BE2C (cell line): Measurements from ENCODE around the gene GEMIN2.

Experiments
- DNase-seq: peaks from one replicate; pipeline ENCODE4 v3.0.0-alpha.2; 2020
- H3K27me3 ChIP-seq: fragments of 250-450 bp; sonication (Bioruptor Pico); 2 replicates; pipeline ENCODE4 v1.5.1; 2020; ENCODE audit warnings: mild to moderate bottlenecking
- H3K36me3 ChIP-seq: fragments of 250-450 bp; sonication (Bioruptor Pico); 2 replicates; pipeline ENCODE4 v1.5.1; 2020; ENCODE audit warnings: mild to moderate bottlenecking
- H3K4me1 ChIP-seq: fragments of 250-450 bp; sonication (Bioruptor Pico); 2 replicates; pipeline ENCODE4 v1.5.1; 2020
- H3K4me3 ChIP-seq: 2 replicates; pipeline ENCODE4 v1.5.1; 2011; ENCODE audit warnings: low read depth, low read length
- H3K9me3 ChIP-seq: fragments of 250-450 bp; sonication (Bioruptor Pico); 2 replicates; pipeline ENCODE4 v1.5.1; 2020
- CTCF ChIP-seq: IDR thresholded peaks from 2 replicates; pipeline ENCODE4 v1.5.1; 2012; ENCODE audit warnings: mild to moderate bottlenecking, low read depth, low read length

The GEMIN2 gene

DNA sequence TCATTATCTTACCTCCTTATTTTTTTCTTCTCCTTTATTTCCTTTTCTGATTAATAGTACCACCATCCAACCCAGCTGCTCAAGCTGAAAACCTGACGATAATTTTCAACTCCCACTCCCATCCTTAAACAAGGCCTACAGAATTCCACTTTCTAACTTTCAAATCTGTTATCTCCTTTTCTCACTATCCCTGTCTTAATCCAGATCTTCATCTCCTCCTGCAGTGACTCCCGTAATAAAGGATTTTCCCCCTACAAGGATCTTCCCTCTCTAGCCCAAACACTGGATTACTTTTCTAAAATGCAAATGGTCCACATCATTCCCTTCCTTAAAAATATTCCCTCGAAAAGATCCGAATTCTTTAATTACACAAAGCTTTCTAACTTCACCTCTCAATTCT, 54.5 kb downstream of the GEMIN2 start:
- peak overlapping the region; percentile 99 for H3K4me3 ChIP-seq
- no peaks in the 10 kb centered on the region for H3K9me3 ChIP-seq
- no peaks in the 10 kb centered on the region for H3K27me3 ChIP-seq
- no peak for TF ChIP-seq CTCF
- DNase-seq: no peak
- no peaks in the 10 kb centered on the region for H3K4me1 ChIP-seq
- H3K36me3 ChIP-seq: no peaks in the 10 kb centered on the region

DNA sequence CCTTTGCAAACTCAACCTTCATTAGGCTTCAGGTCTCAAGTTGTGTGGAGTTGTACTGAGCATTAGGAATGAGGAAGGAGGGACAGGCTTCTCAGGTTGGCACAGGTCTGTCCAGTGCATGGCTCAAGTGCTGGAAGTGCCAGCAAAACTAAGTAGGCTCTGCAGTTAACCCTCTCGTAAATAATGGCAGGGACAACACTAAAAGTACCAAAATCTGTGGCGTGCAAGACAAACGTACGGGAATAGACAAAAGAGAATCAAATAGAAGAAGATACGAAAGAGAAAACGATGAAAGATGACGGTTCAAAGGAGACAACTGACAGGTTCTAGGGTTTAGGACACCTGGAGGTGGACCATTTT, 55.4 kb downstream of the GEMIN2 start:
- Histone ChIP-seq H3K9me3 (no peaks in the 10 kb centered on the region), H3K4me3 (peak overlapping the region; percentile 99), H3K27me3 (no peaks in the 10 kb centered on the region), H3K4me1 (no peaks in the 10 kb centered on the region), H3K36me3 (no peaks in the 10 kb centered on the region)
- TF ChIP-seq CTCF: no peak
- DNase-seq: no peak

DNA sequence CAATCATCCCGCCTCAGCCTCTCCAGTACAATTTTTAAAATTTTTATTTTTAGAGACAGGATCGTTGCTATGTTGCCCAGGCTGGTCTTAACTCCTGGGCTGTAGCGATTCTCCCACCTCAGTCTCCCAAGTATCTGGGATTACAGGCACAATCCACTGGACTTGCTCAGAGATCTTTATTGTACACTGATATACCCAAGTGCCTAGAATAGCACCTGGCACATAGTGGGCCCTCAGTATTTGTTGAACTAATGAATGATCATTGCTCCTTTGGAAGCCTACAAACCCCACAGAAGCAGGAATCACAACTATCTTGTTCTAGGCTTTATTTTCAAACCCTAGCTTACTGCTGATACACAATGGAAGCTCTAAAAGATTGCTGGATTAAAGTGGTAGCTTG, 59.1 kb downstream of the GEMIN2 start:
- no peaks in the 10 kb centered on the region for H3K27me3 ChIP-seq
- no peak overlapping the region for H3K4me3 ChIP-seq
- H3K4me1 ChIP-seq: no peaks in the 10 kb centered on the region
- peaks cover 24% of the 10 kb centered on the region for H3K36me3 ChIP-seq
- TF ChIP-seq CTCF: no peak
- H3K9me3 ChIP-seq: no peaks in the 10 kb centered on the region
- no peak for DNase-seq

GRCh38 chr14:39174560-39175444, 60.7 kb downstream of the GEMIN2 start, which contains the start of gene PNN:
PNN (plus strand) TSS chr14:39175254; CDS start chr14:39175280, 26 bp downstream.
- peak; percentile 97 for DNase-seq
- H3K4me1 ChIP-seq: no peaks in the 10 kb centered on the region
- H3K27me3 ChIP-seq: no peaks in the 10 kb centered on the region
- H3K4me3 ChIP-seq: peak within 1 kb of the TSS; percentile 96
- TF ChIP-seq CTCF: no peak
- peaks cover 38% of the 10 kb centered on the region for H3K36me3 ChIP-seq
- H3K9me3 ChIP-seq: no peaks in the 10 kb centered on the region

DNA sequence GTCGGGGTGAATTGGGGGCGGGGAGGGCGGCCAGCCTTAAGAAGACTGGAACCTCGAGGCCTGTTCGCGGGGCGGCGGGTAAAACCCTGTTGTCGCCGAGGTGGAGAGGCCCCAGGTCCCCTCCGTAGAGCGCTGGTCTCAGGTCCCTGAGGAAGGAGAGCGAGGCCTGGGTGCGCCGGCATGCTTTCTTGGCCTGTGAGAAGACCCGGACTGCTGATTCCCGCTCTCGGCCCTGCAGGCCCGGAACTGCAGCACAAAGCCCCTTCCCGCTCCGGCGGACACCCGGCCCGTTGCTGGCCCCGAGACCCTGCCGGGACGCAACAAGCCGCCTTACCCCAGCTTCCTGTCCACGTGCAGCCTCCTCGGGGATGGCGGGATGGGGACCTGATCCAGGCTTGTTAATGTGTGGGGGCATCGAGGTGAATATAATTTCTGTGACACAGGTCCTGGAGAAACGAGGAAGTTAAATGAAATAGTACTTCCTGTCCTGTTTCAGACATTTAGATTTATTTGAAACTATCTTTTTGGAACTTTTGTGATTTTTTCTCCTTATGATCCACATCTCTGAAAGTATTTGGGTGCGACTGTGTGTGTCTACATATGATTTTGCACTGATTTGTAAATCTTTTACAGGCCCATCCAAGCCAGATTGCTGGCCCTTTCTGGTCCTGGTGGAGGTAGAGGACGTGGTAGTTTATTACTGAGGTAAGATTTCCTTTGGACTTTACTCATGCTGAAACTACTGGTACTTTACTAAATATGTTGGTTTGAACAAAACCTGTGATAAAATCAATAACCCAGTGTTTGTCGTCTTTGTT, 61.5 kb downstream of the GEMIN2 start:
- Histone ChIP-seq H3K4me1 (no peaks in the 10 kb centered on the region), H3K27me3 (no peaks in the 10 kb centered on the region), H3K4me3 (peak overlapping the region; percentile 96), H3K36me3 (peaks cover 47% of the 10 kb centered on the region), H3K9me3 (no peaks in the 10 kb centered on the region)
- DNase-seq: peak; percentile 54
- no peak for TF ChIP-seq CTCF
